Gastroesophageal sphincter (tissue), 3 donors: ENCODE measurements around the gene THRB.

Experiments used
- CTCF ChIP-seq, 4 experiments: fragments of 200-600 bp in 2 of 4; fragments of 450-650 bp in 2 of 4; sonication (generic) in 1 of 4; IDR thresholded peaks; one replicate each; pipeline ENCODE4 v1.5.1; 2017 to 2019; ENCODE audit warnings: antibody characterized with exemption in 4 of 4, mild to moderate bottlenecking in 2 of 4, moderate library complexity in 2 of 4
- EP300 ChIP-seq: sonication (generic); formaldehyde crosslinking; IDR thresholded peaks from one replicate; pipeline ENCODE4 v1.6.1; 2017; ENCODE audit warnings: antibody characterized with exemption, mild to moderate bottlenecking
- POLR2A ChIP-seq, 2 donors: fragments of 450-650 bp; IDR thresholded peaks; one replicate each; pipeline ENCODE4 v1.6.1; 2017; ENCODE audit warnings: antibody characterized with exemption in 2 of 2, mild to moderate bottlenecking in 2 of 2, moderate library complexity in 1 of 2

GRCh38 chr3:24087469-24087868 lies 407.2 kb downstream of the THRB start:
- TF ChIP-seq EP300: no peak
- TF ChIP-seq CTCF (IDR thresholded peaks at IDR 0.05): no peak
- TF ChIP-seq POLR2A (IDR thresholded peaks at IDR 0.05): no peak
